ENCODE data around the gene KLHL29. TPM values are rescaled to one million over a fixed set of nuclear protein-coding genes. Genes with fewer than 3 reads are reported as not detected.
A peak's percentile ranks its signal among the peaks of the same experiment; 100 is the strongest.

Gene KLHL29
- total RNA-seq, 6 experiments from 2014 or later = 1.2 to 10.2 (median 6.4) TPM

DNA sequence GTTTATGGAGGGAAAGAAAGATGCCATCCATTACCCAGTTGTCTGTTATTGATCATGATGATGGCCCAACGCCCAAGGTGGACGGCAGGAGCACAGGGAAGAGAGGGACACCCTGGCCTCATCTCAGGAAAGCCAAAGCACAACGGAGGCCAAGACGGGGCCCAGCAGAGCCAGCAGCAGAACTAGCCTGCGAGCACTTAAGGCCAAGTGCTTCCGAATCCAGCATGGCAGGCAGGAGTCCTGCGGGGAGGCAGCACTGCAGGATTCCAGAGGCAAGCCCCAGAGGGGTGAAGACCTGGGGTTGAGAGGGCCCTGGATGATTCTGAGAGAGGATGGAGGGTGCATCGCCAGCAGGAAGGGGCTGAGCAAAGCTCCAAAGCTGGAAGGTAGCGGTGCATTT lies 28.3 kb upstream of the KLHL29 start:
- H3K36me3 ChIP-seq = no peaks in the 10 kb centered on the region
- no peak overlapping the region for H3K27ac ChIP-seq
- H3K4me3 ChIP-seq = no peak overlapping the region
- peaks cover 0 to 13% (median 4%) of the 10 kb centered on the region in 4 donors for H3K4me1 ChIP-seq
- ATAC-seq (no peak), DNase-seq (no peak)
- WGBS (ENCODE audit: insufficient coverage, low coverage, low lambda C conversion rate, missing lambda C conversion rate) = 91% methylated on average over 3 of the region's 9 CpGs
- intact Hi-C loops (cut with DNase I) = no loop called here
- H3K27me3 ChIP-seq = no peaks in the 10 kb centered on the region
- TF ChIP-seq POLR2A (IDR thresholded peaks at IDR 0.05) = no peak
- TF ChIP-seq, protein P1, sequence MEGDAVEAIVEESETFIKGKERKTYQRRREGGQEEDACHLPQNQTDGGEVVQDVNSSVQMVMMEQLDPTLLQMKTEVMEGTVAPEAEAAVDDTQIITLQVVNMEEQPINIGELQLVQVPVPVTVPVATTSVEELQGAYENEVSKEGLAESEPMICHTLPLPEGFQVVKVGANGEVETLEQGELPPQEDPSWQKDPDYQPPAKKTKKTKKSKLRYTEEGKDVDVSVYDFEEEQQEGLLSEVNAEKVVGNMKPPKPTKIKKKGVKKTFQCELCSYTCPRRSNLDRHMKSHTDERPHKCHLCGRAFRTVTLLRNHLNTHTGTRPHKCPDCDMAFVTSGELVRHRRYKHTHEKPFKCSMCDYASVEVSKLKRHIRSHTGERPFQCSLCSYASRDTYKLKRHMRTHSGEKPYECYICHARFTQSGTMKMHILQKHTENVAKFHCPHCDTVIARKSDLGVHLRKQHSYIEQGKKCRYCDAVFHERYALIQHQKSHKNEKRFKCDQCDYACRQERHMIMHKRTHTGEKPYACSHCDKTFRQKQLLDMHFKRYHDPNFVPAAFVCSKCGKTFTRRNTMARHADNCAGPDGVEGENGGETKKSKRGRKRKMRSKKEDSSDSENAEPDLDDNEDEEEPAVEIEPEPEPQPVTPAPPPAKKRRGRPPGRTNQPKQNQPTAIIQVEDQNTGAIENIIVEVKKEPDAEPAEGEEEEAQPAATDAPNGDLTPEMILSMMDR (IDR thresholded peaks at IDR 0.05) = no peak
- H3K9me3 ChIP-seq = no peaks in the 10 kb centered on the region

DNA sequence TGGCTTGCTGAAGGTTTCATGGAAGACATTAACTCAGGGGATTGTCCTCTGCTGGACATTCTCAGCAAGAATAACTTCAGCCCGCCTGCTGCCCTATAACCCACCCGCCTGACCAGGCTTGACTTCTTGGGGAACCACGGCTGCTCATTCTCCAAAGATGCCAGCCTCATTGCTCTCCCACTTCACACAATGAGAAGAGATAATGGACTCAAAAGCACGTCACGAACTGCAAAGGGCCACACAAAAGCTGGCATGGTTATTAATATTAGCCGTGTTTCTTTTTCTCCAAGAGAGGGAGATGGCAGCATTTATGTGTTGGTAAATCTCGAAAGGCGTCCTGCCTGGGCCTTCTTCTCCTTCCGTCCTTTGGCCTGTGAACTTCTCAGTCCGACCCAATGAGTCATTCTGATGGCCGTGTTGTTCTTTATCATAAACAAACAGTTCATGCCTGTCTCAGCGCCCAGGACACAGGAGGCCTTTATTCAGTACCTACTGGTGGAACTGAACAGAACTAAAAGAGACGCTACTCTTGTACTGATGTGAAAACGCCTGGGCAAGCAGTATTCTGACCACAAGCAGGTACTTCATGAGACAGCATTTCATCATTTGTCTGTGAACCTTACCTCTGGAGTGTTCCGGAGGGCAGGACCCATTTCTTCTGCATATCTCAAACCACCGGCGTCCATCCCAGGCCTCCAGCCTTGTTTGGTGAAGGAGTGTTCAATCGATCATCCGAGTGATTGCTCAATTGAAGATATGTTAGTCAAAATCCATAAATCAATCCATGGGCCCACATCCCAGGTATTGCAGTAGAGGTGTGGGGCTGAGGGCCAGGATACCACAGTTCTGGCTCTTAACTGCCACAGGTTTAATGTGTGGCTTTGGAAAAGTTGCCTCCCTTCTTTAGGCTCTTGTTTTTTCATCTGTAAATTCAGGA lies 25.1 kb upstream of the KLHL29 start:
- H3K9me3 ChIP-seq = no peaks in the 10 kb centered on the region
- peaks cover 0 to 13% (median 4%) of the 10 kb centered on the region in 4 donors for H3K4me1 ChIP-seq
- DNase-seq = peak; percentile 46 to 67 (median 57)
- no peaks in the 10 kb centered on the region for H3K36me3 ChIP-seq
- peak; percentile 63 for TF ChIP-seq POLR2A (IDR thresholded peaks at IDR 0.05)
- TF ChIP-seq, protein P1 (IDR thresholded peaks at IDR 0.05) = no peak
- H3K27me3 ChIP-seq = no peaks in the 10 kb centered on the region
- H3K27ac ChIP-seq = peak overlapping the region; percentile 13 to 60 (median 52)
- intact Hi-C loops (cut with DNase I) = no loop called here
- no peak overlapping the region for H3K4me3 ChIP-seq
- ATAC-seq = peak; percentile 89 to 92 (median 90)
- WGBS (ENCODE audit: insufficient coverage, low coverage, low lambda C conversion rate, missing lambda C conversion rate) = 35% methylated on average over 16 of the region's 19 CpGs

DNA sequence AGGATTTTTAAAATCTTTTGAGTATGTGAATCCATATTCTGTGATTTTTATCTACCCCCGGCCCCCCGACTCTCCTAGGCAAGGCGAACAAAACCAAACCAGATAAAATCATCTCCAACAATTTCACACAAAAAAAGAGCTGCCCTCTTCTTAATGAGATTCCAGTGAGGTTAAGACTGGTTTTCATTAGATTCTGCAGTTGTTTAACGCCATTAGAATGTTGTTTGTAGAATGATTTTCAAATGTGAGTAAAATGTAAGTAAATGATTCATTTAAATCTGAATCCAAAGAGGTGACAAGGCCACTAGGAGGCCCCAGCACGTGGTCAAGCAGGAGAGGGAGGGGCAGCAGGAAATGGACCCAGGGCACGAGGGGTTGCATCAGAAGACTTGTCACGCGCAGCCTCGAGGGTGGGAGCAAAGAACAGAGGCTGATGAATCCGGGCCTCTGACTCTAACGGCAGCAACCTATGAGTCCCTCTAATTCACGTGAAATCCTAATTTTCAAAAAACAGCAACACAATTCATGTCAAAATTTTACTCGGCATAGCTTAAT lies 24.3 kb upstream of the KLHL29 start:
- ATAC-seq = peak; percentile 31 to 60 (median 36)
- TF ChIP-seq, protein P1 (IDR thresholded peaks at IDR 0.05) = peak in 1 of 4 donors; percentile 22
- peak; percentile 10 for TF ChIP-seq POLR2A (IDR thresholded peaks at IDR 0.05)
- WGBS (ENCODE audit: insufficient coverage, low coverage, low lambda C conversion rate, missing lambda C conversion rate) = 28% methylated on average over 13 of the region's 13 CpGs

DNA sequence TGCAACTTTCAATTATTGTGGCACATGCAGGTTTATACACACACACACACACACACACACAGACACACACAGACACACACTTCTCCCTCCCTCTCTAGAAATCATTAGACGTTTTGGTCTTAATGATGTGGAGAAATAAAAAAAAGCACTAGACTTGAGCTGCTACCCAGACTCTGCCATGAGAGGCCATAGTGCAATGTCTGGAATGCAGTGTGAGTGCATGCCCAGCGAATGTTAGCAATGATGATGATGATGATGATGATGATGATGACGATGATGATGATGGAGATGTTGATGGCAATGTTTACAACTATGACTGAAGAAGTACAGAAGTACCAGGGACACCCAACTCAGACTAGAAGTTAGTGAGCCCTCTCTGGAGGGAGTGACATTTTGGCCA lies 23.8 kb upstream of the KLHL29 start:
- DNase-seq (no peak), ATAC-seq (no peak)
- Histone ChIP-seq H3K4me1 (peaks cover 0 to 13% (median 4%) of the 10 kb centered on the region in 4 donors), H3K27me3 (no peaks in the 10 kb centered on the region), H3K36me3 (no peaks in the 10 kb centered on the region), H3K27ac (no peak overlapping the region), H3K9me3 (no peaks in the 10 kb centered on the region), H3K4me3 (no peak overlapping the region)
- 76% methylated on average over 2 of the region's 3 CpGs for WGBS (ENCODE audit: insufficient coverage, low coverage, low lambda C conversion rate, missing lambda C conversion rate)
- intact Hi-C loops (cut with DNase I) = no loop called here
- no peak for TF ChIP-seq POLR2A (IDR thresholded peaks at IDR 0.05)
- TF ChIP-seq, protein P1 (IDR thresholded peaks at IDR 0.05) = no peak

More for the DNA sequence above, 24.3 kb upstream of the KLHL29 start:
- intact Hi-C loops (cut with DNase I) = no loop called here
- no peak overlapping the region for H3K4me3 ChIP-seq
- peak in 2 of 3 donors; percentile 68 for DNase-seq
- H3K27me3 ChIP-seq = no peaks in the 10 kb centered on the region
- no peaks in the 10 kb centered on the region for H3K36me3 ChIP-seq
- H3K4me1 ChIP-seq = peaks cover 0 to 13% (median 4%) of the 10 kb centered on the region in 4 donors
- H3K27ac ChIP-seq = peak overlapping the region in 2 of 3 donors; percentile 43 to 52
- H3K9me3 ChIP-seq = no peaks in the 10 kb centered on the region
